OCI-LY7 (cell line): ENCODE data around the gene KRIT1.
A peak's percentile ranks its signal among the peaks of the same experiment; 100 is the strongest.

Experiments used
- CTCF ChIP-seq: fragments of 200-600 bp; sonication (generic); conservative IDR thresholded peaks from 2 replicates; pipeline ENCODE4 v1.5.1; 2014; ENCODE audit warnings: mild to moderate bottlenecking, antibody characterized with exemption, low read length, moderate library complexity, mixed read lengths
- EZH2phosphoT487 ChIP-seq: fragments of 200-600 bp; sonication (generic); IDR thresholded peaks from 2 replicates; pipeline ENCODE4 v1.6.1; 2018; ENCODE audit warnings: low read depth, borderline replicate concordance, mild to moderate bottlenecking, mixed run types, antibody characterized with exemption, low read length, moderate library complexity, mixed read lengths

GRCh38 chr7:92200791-92201190 is 44.9 kb downstream of the KRIT1 start:
- TF ChIP-seq CTCF (peak; percentile 57), EZH2phosphoT487 (no peak)
